HG03108 (cell line): ENCODE data around the gene C14orf132.

Source experiments
- ATAC-seq: cut with Tn5 transposase; IDR thresholded peaks from one replicate; pipeline ENCODE4 v1.9.1; 2021; ENCODE audit warnings: moderate library complexity; ENCODE audit not compliant: unreplicated experiment

The C14orf132 gene

DNA sequence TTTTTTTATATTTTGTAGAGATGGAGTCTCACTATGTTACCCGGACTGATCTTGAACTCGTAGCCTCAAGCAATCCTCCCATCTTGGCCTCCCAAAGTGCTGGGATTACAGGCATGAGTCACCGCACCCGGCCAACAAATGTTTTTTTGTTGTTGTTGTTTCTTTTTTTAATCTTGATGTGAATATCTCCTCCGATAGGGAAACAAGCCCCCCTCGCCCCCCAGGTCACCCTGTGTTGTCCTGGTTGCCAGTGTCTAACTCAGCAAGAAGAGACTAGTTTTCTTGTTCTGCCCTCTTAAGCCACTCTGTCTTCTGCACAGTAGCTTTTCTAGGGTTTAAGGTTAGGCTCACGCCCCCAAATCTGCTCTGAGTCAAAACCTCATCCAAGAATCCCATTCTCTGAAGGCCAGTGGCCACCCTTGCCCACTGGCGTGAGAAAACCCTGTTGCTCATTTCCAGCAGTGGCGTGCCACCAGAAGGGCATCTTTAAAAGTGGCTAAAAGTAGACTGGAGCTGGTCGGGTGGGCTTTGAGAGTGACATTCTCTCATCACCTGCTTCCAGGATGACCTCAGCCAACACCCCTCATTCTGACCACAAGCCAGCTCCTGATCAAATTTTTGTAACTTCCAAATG lies 42.7 kb downstream of the C14orf132 start:
- ATAC-seq: no peak

DNA sequence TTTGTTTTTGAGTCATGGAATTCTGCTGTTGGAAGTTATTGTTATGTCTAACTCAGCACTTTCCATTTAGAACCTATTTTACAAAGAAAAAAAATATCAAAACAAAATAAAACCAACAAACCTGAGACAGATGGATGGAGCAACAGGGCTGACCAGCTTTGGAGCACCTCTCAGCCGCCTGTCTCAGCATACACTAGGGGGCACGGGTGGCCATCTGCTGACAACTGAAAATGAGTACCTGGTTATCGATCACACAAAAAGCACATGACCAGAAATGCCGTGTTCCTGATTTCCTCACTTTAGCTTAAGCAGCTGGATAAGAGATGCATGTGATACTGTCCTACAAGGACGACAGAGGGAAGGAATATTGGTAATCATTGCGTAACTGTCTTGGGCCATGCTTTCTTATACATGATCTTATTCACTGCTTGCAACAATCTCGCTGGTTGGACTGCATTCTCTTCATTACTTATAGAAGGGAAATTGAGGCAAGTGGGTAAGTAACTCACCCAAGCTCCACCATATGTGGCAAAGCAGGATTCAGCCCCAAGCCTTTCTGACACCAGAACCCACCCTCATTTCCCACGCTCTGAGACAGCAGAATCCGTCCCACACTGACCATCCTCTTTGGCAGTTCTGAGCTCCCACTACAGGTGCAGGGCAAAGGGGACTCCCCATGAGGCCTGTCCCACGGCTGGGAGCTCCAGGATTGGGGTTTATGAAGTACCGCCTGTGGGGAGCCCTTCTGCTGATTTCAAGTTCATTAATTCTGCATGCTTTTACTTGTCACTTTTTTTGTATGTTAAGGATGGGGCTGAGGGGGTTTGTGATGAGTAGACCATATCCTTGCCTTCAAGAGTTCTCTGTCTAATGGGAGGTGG lies 43.5 kb downstream of the C14orf132 start:
- no peak for ATAC-seq

DNA sequence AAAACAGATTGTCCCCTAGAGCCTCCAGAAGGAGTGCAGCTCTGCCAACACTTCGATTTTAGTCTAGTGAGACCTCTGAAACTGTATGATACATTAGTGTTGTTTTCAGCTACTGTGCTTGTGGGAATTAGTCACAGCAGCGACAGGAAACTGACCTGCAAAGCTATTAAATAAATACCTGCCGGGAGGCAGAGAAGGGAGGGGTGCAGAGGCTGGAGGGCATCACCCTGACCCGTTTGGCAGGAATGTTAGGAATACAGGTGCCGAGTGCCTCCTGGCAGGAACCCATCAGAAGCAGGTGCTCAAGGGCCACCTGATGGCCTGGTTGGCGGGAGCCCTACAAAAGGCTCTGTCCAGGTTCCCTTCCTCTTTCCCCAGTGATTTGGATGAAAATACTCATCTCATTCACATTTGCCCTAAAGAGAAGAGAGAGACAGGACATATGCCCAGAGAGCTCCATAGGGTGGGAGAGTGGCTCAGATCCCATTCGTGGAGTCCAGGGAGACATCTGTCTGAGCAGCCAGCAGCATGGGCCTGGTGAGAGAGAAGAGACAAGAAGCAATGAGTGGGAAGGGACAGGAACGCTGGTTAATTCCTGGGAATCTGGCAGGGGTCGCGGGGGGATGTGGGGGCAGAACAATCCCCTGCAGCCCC lies 44.6 kb downstream of the C14orf132 start:
- ATAC-seq: no peak

DNA sequence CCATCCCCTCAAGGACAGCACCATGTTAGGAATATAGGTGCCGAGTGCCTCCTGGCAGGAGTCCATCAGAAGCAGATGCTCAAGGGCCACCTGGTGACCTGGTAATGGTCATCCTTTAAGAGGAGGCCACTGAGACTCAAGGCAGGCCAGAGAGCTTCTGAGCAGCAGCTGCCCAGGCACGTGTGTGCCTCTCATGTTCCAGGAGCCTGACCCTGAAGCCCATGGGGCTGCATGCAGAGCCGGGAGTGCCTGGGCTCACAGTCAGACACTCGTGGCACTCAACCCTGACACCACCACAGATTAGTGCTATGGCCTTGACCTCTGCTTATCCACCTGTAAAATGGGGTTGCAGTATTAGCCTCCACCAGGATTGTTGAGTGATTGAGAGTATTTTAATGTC lies 45.6 kb downstream of the C14orf132 start:
- ATAC-seq: no peak

DNA sequence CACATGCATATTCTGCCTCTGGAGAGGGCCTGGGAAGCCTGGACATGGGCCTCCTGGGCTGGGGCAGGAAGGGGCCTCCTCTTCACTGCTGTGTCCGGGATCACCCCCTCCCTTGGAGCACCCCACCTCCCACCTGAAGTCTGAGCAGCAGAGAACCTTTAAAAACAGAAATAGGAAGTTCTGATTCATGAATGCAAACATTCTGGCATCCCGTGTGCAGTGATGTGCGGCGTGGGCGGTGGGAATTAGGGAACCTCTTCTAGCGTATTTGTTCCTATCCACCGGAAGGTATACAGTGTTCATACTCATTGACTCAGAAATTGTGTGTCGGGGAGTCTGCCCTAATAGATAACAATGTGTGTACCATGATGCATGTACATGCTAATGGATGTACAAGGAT lies 46.2 kb downstream of the C14orf132 start:
- ATAC-seq: no peak

DNA sequence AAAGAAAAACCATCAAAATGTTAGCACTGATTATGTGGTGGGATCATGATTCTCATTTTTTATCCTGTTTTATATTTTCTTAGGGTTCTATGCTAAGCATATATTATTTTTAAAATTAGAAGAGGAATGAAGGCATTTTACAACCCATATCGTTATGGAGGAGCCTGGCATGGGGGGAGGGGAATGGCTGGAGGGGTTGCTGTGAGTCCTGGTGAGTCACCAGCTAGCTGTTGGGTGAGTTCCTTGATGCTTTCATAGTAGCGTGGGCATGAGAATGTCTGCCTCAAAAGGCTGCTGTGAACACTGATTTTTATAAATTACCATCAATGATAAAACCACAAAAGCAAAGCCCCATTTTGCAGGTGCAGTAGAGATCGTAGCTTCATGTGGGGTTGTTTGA lies 46.9 kb downstream of the C14orf132 start:
- no peak for ATAC-seq

DNA sequence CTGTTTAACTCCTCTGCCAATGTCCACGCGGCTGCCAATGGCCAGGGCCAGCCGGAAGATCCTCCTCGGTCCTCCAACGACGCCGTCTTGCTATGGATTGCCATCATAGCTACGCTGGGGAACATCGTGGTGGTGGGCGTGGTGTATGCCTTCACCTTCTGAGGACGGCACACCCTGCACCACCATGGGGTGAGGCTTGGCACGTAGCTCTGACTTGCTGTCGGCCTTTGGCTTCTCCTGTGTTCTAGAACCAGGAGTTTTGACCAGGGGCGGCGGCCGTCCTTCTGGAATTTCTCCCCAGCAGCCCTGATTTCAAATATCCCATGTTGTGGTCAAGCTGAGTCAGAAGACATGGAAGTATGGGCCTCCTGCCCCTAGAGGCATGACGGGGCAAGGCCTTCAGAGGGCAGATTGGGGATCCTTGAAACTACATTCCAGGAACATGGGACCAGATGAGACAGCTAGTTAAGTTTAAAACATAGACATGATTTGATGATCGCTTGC lies 47.5 kb downstream of the C14orf132 start:
- no peak for ATAC-seq

DNA sequence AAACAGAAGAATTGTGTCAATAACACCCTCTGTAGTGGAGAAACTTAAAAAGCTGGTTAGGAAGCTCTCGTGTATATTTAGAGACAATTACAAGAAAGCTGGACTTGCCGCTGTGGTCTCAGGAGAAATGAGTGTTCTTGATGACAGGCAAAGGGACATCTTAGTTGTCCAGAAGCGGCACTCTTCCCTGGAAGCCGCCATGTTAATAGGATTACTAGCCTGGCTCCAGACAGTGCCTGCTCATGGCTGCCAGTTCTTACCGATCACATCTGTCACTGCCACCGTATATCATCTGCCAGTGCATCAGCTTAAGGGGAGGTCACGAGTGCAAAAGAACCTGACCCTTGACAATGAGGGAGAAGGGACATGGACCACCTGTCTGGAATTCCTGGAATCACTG lies 48.9 kb downstream of the C14orf132 start:
- no peak for ATAC-seq

DNA sequence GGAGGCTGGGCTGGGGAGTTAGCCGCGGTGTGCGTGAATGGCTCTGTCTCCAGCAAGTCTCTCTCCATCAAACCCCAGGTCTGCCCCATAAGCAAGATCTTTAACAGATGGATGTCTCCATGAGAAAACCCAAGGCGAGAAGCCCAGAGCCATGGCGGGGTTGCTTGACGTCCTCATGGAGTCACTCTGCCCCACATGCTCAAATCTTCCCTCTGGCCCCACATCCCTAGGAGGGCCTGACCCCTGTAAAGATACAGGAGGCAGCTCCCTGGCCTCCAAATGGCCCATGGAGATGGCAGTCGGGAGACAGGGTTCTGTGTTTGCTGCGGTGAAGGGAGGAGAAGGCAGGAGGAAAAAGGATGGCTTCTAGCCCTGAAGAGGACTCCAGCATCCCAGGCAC lies 49.3 kb downstream of the C14orf132 start:
- no peak for ATAC-seq

DNA sequence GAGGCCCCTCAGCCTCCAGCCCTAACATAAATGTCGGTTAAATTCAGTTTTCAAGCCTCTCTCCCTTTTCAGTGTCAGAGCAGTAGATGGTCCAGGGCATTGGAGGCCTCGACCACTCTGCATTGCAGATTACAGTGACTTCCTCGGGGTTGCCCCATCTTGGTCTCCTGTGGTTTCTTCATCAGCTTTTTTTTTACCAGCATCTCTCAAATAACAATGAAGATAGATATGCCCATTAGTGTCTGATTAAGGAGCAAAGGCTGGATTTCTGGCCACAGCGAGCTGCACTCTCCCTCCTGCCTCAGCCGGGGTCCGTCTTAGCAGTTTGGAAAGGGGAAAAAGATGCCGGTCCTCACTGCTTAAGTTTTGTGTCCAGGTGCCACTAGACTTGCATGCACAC lies 49.7 kb downstream of the C14orf132 start:
- ATAC-seq: no peak

DNA sequence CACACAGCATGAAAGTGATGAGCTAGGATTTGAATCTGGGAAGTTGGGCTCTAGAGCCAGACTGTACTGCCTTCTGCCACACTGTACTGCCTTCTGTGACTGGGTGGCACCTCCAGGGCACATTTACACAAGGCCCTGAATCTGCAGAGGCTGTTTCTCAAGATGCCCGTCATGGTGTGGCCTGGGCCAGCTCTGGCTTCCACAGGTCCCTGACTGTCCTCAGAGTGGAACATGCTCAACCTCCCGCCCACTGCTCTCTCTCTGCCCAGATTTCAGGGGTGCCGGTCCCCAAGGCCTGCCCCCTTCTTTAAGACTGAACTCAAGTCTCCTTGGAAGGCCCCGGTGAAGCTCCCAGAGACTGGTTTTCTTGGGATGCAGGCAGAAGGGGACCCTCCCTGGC lies 50.2 kb downstream of the C14orf132 start:
- ATAC-seq: no peak

DNA sequence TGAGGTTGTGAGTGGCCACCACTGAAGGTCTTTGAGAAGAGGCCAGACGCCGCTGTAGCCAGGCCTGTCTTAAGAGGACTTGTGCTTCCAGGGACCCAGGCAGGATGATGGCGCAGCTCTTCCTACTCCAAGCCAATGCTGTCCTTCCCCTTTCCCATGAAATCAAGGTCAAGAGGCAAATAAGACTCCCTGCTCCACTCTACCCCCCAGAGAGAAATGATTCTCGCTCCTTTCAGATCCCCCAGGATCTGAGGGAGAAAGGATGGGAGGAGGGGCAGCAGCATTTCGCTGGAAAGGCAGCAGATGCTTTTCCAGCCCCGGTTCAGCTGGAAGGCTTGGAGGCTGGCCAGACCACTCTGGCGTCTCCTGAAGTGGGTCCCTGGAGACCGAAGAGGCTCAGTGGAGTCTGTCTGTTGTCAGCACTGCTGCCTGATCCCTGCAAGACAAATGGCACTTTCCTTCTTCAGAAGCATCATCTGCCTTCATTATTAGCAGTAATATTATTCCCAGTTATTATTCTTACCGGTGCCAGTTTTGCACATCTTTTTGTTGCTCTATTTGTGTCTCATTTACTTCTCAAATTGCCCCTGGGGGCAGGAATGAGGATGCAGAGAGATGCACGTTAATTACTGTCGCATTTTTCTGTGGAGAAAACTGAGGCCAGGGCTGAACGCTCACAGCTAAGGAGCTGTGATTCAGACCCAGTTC lies 51.4 kb downstream of the C14orf132 start:
- ATAC-seq: no peak

DNA sequence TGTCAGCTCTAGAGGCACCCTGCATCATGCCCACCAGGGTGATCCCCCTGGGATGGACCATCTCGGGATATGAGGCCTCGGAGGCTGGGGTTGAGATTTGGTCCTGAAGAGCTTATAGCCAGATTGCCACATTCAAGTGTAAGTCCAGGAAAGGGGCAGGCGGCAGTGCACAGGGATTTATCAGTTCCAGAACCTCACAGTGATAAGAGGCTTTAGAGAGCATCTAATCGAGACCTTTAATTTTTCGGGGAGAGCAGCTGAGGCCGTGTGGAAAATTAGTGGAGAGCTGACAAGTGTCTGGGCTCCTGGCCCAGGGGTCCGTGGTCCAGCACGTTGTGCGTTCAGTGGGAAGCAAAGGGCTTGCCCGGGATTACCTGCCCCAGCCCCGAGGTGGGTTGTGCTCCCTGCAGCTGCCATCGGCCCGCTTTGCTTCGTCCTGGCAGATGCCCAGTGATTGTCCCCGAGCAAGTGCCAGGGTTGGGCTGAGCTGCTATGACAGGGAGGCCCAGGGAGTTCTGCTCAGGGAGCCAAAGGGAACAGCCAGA lies 52.1 kb downstream of the C14orf132 start:
- no peak for ATAC-seq

DNA sequence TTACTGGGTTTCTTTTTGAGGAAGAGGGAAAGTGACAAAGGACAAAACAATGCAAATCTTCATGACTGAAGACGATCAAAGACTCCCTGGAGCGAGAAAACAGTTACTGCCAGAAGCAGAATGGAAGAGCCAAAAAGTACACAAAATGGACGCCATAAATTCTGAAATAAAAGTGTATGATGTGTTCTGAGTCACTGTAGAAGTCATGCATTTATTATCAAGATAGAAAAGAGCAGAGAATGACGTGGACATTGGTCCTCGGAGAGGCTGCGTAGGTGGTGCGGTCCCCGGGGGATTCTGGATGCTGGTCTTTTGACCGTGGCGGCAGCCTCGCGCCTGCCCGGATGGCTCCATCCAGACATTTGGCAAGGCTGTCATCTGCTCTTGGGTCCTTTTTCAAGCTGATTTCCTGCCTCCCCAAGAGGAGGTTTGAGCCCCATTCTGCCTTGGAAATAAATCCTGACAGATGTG lies 52.8 kb downstream of the C14orf132 start:
- no peak for ATAC-seq

DNA sequence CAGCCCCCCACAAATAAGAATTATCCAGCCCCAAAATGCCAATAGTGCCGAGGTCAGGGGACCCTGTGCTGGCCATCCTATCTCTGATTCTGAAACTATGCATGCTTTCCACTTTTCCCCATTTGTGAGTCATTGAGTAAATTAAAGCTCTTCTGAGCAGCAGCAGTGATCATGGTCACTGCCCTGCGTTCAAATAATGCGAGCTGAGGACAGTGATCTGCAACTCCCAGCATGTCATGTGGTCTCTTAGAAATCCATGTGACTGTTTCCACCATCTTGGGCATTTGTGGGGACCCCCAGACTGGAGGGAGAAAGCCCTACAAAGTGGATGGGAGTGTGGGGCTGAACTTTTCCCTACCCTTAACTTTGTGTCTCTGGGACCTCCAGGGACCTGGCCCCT lies 53.8 kb downstream of the C14orf132 start:
- no peak for ATAC-seq

DNA sequence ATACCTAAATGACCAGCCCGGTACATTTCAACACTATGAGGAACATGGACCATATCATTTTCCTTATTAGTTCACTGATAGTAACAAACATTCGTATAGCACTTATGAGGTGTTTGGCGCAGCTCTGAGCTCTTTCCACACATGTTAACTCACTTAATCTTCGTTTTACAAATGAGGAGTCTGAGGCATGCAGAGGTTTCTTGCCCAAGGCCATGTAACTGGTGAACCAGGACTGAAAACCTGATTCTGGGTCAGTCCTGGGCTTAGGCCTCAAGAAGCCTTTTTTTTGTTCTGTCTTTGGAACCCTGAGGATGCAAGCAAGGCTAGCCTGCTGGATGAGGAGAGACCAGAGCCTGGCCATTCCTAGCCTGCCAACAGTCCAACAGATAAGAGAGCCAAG lies 55.0 kb downstream of the C14orf132 start:
- ATAC-seq: no peak

DNA sequence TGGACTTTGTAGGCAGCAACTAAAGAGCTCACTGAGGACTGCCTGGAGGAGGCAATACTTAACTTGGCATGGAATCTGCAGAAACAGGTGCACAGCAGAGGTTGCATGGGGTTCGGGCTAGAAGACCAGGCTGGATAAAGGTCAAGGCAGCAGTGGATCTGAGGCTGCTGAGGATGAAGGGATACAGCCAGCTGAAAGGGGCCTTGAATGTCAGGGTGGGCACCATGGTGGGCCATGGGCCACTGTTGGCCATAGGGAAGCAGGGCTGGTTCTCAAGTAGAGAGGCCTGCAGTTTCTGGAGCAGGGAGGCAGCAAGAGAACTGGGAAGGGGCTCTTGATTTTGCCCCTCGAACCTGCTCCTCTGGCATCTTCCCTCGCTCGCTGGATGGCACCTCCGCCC lies 55.5 kb downstream of the C14orf132 start:
- ATAC-seq: no peak

DNA sequence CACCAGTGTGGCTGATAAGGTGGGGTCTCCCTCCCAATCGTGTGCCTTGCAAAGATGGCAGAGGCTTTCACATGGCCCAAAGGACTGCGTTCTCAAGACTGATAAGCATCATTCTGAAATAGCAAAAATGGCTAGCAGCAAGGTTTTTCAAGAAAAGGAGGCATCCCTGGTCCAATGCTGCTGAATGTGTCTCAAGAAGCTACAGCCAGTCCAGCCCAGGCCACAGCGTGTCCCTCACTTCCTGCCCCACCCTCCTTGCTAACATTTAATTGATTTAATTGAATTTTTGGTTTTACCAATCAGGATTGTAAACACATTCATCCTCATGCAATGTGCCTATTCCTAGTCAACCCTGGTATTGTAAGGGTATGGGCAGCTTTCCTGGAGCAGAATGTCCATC lies 55.9 kb downstream of the C14orf132 start:
- ATAC-seq: no peak

DNA sequence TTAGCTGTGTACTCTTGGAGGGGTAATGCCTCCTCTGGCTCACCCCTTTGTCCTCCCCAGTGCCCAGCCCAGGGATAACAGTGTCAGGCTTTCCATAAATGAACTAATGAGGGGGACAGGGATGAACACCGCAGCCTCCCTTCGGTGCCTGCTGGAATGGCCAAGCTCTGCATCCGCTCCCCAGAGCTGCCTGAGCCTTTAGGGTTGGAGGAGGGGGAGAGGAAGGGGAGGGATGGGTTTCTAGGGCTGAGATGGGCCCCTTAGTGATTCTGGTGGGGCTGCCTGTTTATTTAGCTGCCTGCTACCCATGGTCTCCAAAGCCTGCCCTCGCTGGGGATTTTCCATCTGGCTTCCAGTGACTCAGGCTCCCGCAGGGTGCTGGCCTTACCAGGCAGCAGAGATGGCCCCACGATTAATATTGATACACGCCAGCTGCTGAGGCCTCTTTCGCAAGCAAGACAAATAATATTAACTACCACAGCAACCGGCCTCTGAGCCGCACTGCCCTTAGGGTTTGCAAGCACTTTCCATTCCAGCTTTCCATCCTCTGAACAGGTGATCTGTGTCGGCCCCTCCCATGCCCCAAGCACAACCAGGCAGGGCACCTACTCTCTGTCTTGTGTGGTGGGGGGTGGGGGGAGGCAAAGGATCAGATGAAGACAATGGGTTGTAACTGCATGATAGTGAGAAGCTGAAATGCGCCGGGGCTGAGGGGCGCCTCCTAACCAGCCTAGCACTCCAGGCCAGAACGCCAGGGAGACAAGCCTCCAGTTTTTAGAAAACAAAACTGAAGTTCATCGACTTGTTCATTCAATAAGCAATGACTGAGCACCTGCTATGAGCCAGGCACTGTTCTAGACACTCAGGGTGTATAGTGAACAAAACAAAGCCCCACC lies 56.7 kb downstream of the C14orf132 start:
- ATAC-seq: no peak
